HEK293T (cell line): Measurements from ENCODE around the gene PHKA1.

ENCODE experiments used
- BHLHE40 ChIP-seq: fragments of 450-650 bp; IDR thresholded peaks from 2 replicates; pipeline ENCODE4 v1.6.1; 2016; ENCODE audit warnings: mild to moderate bottlenecking, moderate library complexity, borderline replicate concordance
- ELF4 ChIP-seq: fragments of 450-650 bp; IDR thresholded peaks from 2 replicates; pipeline ENCODE4 v1.6.1; 2017; ENCODE audit warnings: antibody characterized with exemption
- TF ChIP-seq, protein P1 (sequence below): fragments of 450-650 bp; IDR thresholded peaks from 2 replicates; pipeline ENCODE4 v1.6.1; 2016

DNA sequence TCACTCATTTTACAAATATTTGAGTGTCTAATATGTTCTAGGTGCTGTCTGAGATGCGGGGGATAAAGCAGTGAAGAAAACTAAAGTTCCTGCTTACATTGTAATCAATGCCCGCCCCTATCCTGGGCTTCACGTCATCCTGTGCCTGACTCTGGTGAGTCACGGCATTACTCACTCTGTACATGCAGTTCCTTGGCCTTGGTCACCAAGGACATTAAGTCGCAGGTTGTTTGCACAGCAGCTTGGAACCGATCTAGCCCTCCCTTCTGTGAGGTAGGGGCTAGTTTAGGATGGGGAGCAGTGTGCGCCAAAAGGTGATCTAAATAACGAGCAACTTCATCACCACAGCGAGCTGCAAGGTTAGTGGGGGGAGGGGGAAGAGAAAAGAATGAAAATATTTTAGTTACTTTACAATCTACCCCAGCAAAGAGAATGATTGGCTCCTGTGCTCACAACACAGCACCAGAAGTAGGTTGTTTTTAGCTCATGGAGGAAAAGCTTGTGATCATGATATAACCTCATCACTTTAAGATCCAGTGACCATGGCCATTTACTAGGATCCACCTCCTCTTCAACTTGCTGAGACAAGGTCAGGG lies 93.5 kb downstream of the PHKA1 start:
- TF ChIP-seq BHLHE40, result no peak
- TF ChIP-seq ELF4, result no peak
- TF ChIP-seq, protein P1, sequence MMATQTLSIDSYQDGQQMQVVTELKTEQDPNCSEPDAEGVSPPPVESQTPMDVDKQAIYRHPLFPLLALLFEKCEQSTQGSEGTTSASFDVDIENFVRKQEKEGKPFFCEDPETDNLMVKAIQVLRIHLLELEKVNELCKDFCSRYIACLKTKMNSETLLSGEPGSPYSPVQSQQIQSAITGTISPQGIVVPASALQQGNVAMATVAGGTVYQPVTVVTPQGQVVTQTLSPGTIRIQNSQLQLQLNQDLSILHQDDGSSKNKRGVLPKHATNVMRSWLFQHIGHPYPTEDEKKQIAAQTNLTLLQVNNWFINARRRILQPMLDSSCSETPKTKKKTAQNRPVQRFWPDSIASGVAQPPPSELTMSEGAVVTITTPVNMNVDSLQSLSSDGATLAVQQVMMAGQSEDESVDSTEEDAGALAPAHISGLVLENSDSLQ, result no peak
